HL-60 (cell line): ENCODE measurements around the gene ASTN2.

Experiments used
- POLR2AphosphoS5 ChIP-seq: IDR thresholded peaks from 2 replicates; pipeline ENCODE4 v1.6.1; 2012; ENCODE audit warnings: low read depth
- TF ChIP-seq, protein P1 (sequence below): IDR thresholded peaks from one replicate; pipeline ENCODE4 v1.5.1; 2011; ENCODE audit warnings: low read length, control low read depth, inconsistent platforms; ENCODE audit not compliant: insufficient read depth

DNA sequence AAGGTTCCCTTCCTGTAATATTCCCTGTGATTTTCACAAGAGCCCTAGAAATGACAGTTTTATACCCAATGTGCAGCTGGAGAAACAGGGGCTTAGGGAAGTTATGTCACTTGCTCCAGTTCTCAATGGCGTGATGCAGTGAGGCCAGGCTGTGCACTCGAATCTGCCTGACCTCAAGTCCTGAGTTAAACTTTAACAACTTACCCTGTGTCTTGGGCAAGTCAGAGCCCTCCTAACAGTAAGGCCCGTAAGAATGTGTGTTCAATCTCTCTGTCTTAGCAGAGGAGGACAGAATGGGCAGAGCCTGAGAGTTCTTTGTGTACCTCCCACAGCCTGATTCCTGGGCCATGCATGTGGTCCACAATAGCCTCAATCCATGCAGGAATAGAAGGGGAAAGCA lies 546.7 kb downstream of the ASTN2 start:
- TF ChIP-seq, protein P1, sequence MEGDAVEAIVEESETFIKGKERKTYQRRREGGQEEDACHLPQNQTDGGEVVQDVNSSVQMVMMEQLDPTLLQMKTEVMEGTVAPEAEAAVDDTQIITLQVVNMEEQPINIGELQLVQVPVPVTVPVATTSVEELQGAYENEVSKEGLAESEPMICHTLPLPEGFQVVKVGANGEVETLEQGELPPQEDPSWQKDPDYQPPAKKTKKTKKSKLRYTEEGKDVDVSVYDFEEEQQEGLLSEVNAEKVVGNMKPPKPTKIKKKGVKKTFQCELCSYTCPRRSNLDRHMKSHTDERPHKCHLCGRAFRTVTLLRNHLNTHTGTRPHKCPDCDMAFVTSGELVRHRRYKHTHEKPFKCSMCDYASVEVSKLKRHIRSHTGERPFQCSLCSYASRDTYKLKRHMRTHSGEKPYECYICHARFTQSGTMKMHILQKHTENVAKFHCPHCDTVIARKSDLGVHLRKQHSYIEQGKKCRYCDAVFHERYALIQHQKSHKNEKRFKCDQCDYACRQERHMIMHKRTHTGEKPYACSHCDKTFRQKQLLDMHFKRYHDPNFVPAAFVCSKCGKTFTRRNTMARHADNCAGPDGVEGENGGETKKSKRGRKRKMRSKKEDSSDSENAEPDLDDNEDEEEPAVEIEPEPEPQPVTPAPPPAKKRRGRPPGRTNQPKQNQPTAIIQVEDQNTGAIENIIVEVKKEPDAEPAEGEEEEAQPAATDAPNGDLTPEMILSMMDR: no peak
- TF ChIP-seq POLR2AphosphoS5: no peak
